AG09309 (cell line): Measurements from ENCODE around the gene PIGQ.

Experiments
- DNase-seq: peaks from one replicate; pipeline ENCODE4 v3.0.0-alpha.2; 2010; ENCODE audit warnings: low read depth
- H3K4me3 ChIP-seq: 2 replicates; pipeline ENCODE4 v1.5.1; 2011; ENCODE audit warnings: mild to moderate bottlenecking, low read depth, low read length, moderate library complexity; ENCODE audit not compliant: control insufficient read depth
- TF ChIP-seq, protein P1 (sequence below): IDR thresholded peaks from 2 replicates; pipeline ENCODE4 v1.5.1; 2011; ENCODE audit warnings: mild to moderate bottlenecking, low read depth, low read length, inconsistent platforms; ENCODE audit not compliant: insufficient read depth, control insufficient read depth; ENCODE audit errors: missing control alignments

The PIGQ gene

DNA sequence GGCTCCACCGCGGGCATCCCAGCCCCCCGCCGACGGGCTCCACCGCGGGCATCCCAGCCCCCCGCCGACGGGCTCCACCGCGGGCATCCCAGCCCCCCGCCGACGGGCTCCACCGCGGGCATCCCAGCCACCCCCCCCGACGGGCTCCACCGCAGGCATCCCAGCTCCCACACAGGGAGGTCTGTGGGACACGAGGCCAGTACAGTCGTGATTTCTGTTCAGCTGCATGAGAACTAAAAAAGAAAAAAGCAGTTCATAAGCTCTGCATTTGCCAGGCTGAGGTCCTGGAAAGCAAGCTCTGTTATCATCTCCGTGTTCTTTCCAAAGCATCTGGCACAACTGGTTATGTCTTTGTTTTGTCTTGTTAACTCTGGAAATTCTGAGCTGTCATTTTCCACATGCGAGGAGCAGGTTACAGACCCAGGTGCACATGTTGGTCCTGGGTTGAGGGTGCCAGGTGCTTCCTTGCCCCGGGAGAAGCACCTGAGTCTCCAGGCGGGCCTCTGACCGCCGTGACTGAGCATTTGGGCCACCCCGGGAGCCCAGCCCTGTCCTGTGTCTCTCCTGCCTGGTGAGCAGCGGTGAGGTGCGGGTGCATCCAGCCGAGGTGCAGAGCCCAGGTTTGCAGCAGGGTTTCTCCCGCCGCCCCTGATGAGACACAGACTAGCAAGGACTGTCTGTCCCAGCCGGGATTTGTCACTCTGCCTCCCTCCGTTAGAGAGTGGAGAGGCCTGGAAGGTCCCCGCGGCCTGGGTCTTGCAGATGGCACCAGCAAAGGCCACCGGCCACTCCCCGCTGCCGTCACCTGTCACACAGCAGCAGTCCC, 51.1 kb downstream of the PIGQ start:
- H3K4me3 ChIP-seq: no peak overlapping the region
- no peak for DNase-seq
- TF ChIP-seq, protein P1, sequence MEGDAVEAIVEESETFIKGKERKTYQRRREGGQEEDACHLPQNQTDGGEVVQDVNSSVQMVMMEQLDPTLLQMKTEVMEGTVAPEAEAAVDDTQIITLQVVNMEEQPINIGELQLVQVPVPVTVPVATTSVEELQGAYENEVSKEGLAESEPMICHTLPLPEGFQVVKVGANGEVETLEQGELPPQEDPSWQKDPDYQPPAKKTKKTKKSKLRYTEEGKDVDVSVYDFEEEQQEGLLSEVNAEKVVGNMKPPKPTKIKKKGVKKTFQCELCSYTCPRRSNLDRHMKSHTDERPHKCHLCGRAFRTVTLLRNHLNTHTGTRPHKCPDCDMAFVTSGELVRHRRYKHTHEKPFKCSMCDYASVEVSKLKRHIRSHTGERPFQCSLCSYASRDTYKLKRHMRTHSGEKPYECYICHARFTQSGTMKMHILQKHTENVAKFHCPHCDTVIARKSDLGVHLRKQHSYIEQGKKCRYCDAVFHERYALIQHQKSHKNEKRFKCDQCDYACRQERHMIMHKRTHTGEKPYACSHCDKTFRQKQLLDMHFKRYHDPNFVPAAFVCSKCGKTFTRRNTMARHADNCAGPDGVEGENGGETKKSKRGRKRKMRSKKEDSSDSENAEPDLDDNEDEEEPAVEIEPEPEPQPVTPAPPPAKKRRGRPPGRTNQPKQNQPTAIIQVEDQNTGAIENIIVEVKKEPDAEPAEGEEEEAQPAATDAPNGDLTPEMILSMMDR: no peak

DNA sequence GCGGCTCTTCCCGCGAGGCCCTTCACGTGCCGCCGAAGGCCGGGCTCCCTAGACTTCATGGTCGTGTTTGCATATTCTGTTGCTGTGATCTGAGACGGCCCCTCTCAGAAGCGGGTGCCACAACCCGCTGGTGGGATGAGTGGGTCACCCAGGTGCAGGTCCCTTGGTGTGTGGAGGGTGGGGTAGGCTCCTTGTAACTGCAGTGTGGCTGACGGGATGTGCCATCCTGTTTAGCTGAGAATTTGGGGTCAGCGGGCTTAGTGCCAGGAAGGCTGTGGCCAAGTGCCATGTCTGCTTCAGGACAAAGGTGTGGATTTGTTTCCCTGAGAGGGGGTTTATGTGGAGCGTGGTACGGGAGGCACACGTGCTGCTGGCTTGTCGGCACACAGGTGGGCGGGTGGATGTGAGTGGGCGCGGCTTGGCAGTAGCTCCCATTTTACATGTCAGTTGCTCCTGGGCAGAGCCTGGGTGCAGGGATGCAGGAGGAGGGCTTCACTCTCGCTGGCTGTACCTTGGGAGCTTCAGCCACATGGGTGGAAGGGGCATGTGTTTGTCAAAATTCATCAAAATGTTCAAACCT, 51.8 kb downstream of the PIGQ start:
- TF ChIP-seq, protein P1: no peak
- DNase-seq: no peak
- no peak overlapping the region for H3K4me3 ChIP-seq

DNA sequence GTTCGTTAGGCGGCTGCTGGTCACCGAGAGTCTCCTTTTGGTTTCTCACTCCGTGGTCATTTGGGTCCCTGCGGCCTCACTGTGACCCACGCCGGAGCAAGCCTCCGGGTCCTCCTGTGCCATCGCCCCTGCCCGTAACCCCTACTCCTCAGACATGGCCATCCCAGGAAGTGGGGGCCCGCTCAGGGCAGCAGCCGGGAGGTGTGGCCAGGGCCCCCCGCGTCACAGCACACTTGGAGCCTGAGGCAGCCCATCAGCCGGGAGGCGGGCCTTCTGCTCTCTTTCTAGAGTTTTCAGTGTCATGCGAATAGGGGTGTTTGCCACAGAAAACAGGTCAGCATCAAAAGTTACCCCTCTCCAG, 53.1 kb downstream of the PIGQ start:
- no peak overlapping the region for H3K4me3 ChIP-seq
- no peak for DNase-seq
- TF ChIP-seq, protein P1: no peak

DNA sequence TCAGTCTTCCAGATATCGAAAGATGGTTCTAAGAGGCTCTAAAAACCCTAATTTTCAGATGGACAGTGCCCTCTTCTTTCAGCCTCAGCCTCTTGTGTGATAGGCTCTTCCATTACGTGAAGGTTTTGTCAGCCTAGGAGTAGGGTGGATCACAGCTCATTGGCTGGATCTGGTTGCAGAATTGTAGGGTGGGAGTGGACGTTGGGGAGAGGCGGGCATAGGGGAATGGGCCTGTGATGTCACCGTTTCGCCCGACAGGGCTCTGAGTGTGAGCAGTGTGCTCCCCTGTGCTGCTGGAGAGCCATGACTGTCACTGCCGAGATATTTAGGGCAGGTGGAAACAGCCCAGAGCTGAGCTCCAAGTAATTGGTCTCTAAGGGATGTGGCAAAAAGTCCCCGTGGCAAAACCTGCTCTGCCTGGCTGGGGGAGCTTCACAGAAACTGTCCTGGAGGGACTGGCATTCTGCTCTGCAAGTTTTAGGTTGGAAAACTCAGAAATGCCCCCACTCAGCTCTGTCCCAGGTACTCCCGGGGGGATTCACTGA, 54.8 kb downstream of the PIGQ start:
- TF ChIP-seq, protein P1: no peak
- no peak overlapping the region for H3K4me3 ChIP-seq
- DNase-seq: no peak

DNA sequence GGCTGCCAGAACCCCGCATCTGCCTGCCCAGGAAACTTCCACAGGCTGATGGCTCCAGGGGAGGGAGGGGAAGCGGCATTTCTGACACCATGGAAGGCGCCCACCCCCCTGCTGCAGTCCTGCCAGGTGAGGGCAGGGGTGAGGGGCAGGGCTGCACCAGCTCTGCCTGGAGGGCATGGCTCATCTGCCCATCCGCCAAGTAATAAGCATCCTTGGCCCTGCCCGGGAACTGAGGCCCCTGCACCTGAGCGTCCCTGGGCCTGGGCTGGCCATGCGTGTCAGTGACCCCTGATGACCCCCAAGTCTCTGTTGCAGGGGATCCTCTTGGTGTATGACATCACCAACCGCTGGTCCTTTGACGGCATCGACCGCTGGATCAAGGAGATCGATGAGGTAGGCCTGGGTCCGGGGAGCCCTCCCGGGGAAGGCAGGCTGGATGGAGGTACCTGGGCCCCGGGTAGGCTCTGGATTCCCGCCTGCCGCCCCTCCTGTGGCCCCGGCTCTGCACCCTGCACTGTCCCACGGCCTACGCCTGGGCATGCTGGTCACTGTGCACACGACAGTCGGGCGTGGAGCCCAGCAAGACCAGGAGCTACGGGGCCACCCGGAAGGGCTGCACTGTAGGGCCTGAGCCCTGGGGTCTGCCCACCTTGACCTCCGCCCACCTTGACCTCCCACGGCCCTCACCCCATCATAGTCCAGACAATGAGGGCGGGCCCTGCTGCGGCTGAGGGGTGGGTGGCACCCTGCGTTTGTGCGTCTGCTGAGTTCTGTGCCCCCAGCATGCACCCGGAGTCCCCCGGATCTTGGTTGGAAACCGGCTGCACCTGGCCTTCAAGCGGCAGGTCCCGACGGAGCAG, 55.6 kb downstream of the PIGQ start:
- H3K4me3 ChIP-seq: no peak overlapping the region
- no peak for DNase-seq
- TF ChIP-seq, protein P1: no peak

DNA sequence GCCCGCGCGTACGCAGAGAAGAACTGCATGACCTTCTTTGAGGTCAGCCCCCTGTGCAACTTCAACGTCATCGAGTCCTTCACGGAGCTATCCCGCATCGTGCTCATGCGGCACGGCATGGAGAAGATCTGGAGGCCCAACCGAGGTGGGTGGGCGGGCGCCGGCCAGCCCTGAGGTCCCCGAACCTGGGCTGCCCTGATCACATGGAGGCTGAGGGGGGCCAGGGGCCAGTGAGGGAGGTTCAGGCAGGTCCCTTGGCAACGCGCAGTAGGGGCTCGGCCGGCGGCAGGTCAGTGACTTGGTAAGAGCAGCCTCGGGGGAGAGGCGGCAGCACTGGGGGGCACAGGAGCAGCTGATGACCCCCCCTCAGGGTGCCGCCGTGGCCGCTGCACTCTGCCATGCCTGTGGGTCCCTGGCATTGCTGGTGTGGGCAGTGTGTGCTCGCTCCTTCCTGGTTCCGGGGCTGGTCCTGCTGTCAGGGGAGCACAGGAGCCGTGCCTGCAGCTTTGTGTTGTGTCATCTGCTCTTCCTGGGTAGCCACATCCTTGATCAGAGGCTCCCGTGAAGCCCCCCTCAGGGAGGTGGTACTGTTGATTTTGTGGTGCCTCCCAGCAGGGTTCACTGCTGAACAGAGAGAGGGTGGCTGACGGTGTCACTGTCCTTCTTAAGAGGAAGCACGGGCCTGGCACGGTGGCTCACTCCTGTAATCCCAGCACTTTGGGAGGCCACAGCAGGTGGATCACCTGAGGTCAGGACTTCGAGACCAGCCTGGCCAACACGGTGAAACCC, 56.4 kb downstream of the PIGQ start:
- no peak overlapping the region for H3K4me3 ChIP-seq
- no peak for DNase-seq
- TF ChIP-seq, protein P1: no peak
